Right lobe of liver (tissue), 4 donors: ENCODE measurements around the gene GDPD4.

Experiments
- POLR2A ChIP-seq: fragments of 450-650 bp; IDR thresholded peaks from one replicate; pipeline ENCODE4 v1.6.1; 2017; ENCODE audit warnings: antibody characterized with exemption, mild to moderate bottlenecking
- TF ChIP-seq, protein P1 (sequence below), 4 donors: fragments of 200-600 bp in 3 of 4; fragments of 450-650 bp in 1 of 4; IDR thresholded peaks; one replicate each; pipeline versions ENCODE4 v1.5.1 to v1.8.0; 2016 to 2022; ENCODE audit warnings: antibody characterized with exemption in 4 of 4, mild to moderate bottlenecking in 2 of 4
- donor health status: DM: no; HTN: no; CAD: no.
- donor health status: DM: no; HTN: no; CAD: no.
- donor health status: DM: no; HTN: yes; CAD: no.

GRCh38 chr11:77199137-77199745, 102.2 kb downstream of the GDPD4 start:
- TF ChIP-seq, protein P1, sequence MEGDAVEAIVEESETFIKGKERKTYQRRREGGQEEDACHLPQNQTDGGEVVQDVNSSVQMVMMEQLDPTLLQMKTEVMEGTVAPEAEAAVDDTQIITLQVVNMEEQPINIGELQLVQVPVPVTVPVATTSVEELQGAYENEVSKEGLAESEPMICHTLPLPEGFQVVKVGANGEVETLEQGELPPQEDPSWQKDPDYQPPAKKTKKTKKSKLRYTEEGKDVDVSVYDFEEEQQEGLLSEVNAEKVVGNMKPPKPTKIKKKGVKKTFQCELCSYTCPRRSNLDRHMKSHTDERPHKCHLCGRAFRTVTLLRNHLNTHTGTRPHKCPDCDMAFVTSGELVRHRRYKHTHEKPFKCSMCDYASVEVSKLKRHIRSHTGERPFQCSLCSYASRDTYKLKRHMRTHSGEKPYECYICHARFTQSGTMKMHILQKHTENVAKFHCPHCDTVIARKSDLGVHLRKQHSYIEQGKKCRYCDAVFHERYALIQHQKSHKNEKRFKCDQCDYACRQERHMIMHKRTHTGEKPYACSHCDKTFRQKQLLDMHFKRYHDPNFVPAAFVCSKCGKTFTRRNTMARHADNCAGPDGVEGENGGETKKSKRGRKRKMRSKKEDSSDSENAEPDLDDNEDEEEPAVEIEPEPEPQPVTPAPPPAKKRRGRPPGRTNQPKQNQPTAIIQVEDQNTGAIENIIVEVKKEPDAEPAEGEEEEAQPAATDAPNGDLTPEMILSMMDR (IDR thresholded peaks at IDR 0.05): no peak
- no peak for TF ChIP-seq POLR2A
